HUES64 (cell line): ENCODE results near the gene SMYD1.

Experiments
- H3K27ac ChIP-seq: 2 replicates; pipeline ENCODE4 v1.7.0; 2013; ENCODE audit warnings: low read depth, low read length, inconsistent platforms
- H3K27me3 ChIP-seq: 2 replicates; pipeline ENCODE4 v1.6.1; 2013; ENCODE audit warnings: mild to moderate bottlenecking, low read length; ENCODE audit not compliant: insufficient read depth
- H3K36me3 ChIP-seq: 2 replicates; pipeline ENCODE4 v1.6.1; 2013; ENCODE audit warnings: mild to moderate bottlenecking, low read length; ENCODE audit not compliant: insufficient read depth
- H3K4me1 ChIP-seq: 2 replicates; pipeline ENCODE4 v1.6.1; 2013; ENCODE audit warnings: mild to moderate bottlenecking, low read length, moderate library complexity; ENCODE audit not compliant: insufficient read depth
- H3K4me3 ChIP-seq: 2 replicates; pipeline ENCODE4 v1.5.1; 2013; ENCODE audit warnings: mild to moderate bottlenecking, low read length, moderate library complexity
- H3K9ac ChIP-seq: 2 replicates; pipeline ENCODE4 v1.6.1; 2013; ENCODE audit warnings: mild to moderate bottlenecking, low read depth, low read length
- H3K9me3 ChIP-seq: 2 replicates; pipeline ENCODE4 v1.6.1; 2013; ENCODE audit warnings: low read depth, low read length; ENCODE audit not compliant: insufficient read depth
- WGBS: fragments of 150-250, 120-280 bp; methylation state at CpG from one replicate; pipeline ENCODE4 v1.1.7; 2013; ENCODE audit warnings: missing lambda C conversion rate; 5-methylcytosine and 5-hydroxymethylcytosine counted together

SMYD1 gene

DNA sequence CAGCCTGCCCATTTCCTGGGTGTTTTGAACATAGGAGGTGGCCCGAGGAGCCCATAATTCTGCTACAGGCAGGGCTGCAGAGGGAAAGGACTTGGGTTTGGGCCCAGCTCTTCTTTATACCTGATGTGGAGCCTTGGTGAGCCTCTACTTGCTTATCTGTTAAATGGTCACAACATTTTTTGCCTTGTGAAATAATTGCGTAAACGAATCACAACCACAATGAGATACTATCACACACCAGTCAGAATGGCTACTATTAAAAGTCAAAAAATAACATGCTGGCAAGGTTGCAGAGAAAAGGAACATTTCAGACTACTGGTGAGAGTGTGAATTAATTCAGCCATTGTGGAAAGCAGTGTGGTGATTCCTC is 64.4 kb downstream of the SMYD1 start:
- 94% methylated on average over 3 of the region's 3 CpGs for WGBS
- Histone ChIP-seq H3K9ac (no peak overlapping the region), H3K27ac (no peak overlapping the region), H3K4me1 (no peaks in the 10 kb centered on the region), H3K27me3 (no peaks in the 10 kb centered on the region), H3K9me3 (no peaks in the 10 kb centered on the region), H3K4me3 (no peak overlapping the region), H3K36me3 (no peaks in the 10 kb centered on the region)

DNA sequence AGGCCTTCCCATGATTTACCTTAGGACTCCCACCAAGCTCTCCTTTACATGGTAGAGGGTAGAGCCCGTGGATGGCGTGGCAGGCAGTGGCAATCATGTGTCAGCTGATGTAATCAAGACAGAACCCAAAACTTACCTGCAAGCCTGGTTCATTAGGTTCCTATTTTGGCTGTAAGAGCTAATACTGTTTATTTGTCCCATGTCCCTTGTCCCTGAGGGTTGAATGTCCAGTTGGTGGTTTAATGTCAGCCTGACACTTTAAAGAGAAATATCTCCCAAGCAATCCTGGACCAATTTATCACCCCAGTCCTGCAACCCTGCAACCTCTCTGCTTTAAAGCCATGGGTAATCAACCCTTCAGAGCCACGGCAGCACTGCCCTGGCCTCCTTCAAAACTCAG is 66.2 kb downstream of the SMYD1 start:
- no peaks in the 10 kb centered on the region for H3K27me3 ChIP-seq
- H3K9ac ChIP-seq: no peak overlapping the region
- H3K27ac ChIP-seq: no peak overlapping the region
- H3K4me3 ChIP-seq: no peak overlapping the region
- no peaks in the 10 kb centered on the region for H3K36me3 ChIP-seq
- no peaks in the 10 kb centered on the region for H3K9me3 ChIP-seq
- 97% methylated on average over 3 of the region's 3 CpGs for WGBS
- H3K4me1 ChIP-seq: no peaks in the 10 kb centered on the region

DNA sequence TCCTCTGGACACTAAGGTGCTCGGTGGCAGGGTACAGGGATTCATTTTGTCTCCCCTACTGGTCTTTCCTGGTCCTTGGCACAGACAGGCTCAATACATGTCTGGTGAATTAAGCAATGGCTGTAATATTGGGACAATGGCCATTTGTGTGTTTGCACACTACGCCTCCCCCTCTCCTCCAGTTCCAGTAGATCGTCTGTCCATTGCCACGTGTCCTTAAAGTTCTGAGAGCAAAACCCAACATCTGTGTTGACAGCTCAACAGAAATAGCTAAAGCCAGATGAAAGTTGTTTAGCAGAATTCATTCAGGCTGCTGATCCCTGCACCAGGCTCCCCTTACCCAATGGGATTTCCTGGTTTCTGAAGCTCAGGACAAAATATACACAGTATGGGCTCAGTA is 69.2 kb downstream of the SMYD1 start:
- Histone ChIP-seq H3K9ac (no peak overlapping the region), H3K36me3 (no peaks in the 10 kb centered on the region), H3K9me3 (no peaks in the 10 kb centered on the region), H3K27me3 (no peaks in the 10 kb centered on the region), H3K4me3 (no peak overlapping the region), H3K4me1 (no peaks in the 10 kb centered on the region), H3K27ac (no peak overlapping the region)
- WGBS: 92% methylated on average over 4 of the region's 4 CpGs

DNA sequence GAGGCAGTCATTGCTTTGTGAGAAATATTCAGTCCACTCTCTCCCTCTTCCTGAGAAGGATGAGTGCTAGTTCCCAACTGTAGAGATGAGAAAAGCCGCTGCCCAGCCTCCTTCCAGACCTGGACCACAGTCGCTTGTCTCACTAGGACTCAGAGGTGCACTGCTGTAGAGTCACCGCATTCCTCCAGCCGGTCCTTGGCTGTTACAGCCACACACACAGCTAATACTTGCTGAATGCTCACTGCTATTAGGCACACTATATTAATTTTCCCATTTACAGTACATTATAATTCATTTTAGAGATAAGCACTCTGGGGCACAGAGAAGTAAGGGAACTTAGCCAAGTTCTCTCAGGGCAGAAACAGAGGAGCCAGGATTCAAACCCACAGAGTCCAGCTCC is 70.2 kb downstream of the SMYD1 start:
- no peaks in the 10 kb centered on the region for H3K4me1 ChIP-seq

DNA sequence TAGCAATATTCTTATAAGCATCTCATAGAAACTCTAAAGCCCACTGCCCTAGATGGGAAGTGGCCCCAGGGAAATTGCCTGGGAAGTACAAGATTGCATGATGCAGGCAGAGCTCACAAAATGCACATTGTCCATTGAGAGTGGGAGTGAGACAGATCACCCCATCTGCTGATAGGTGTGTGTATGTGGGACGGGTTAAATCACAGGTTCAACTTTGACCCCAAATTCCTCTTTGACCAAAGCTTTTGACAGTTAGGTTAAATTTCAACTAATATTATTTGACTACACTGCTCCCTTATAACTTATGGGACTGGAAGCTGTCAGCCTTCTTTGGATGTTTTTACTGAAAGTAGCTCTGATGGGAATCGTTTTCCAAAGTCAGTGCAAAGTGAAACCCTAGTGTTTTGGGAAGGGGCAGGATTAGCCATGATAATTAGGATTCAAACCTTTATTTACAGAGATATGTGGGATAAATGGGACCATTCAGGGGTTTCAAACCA is 71.6 kb downstream of the SMYD1 start:
- Histone ChIP-seq H3K4me1 (no peaks in the 10 kb centered on the region), H3K9ac (no peak overlapping the region), H3K27ac (no peak overlapping the region), H3K36me3 (no peaks in the 10 kb centered on the region), H3K9me3 (no peaks in the 10 kb centered on the region), H3K27me3 (no peaks in the 10 kb centered on the region), H3K4me3 (no peak overlapping the region)
- 76% methylated on average over 1 of the region's 2 CpGs for WGBS

More for the DNA sequence above, 70.2 kb downstream of the SMYD1 start:
- Histone ChIP-seq H3K27me3 (no peaks in the 10 kb centered on the region), H3K9me3 (no peaks in the 10 kb centered on the region), H3K36me3 (no peaks in the 10 kb centered on the region), H3K4me3 (no peak overlapping the region), H3K27ac (no peak overlapping the region), H3K9ac (no peak overlapping the region)
- 90% methylated on average over 4 of the region's 4 CpGs for WGBS

DNA sequence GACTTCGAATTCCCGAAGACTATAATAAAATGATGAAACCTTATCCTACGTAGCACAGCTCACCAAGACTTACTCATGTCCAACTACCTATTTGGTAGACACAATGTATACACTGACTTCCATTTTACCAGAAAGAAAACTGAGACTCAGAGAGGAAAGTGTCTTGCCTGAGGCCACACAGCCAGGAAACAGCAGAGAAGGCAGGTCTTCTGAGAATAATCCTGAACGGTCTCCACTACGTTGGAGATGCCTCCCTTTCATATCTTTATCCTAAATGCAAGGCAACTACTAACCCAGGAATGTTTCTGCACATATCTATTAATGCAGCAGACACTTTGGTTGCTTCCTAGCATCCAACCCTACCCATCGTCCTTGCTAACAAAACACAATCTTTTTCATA is 72.2 kb downstream of the SMYD1 start:
- Histone ChIP-seq H3K9me3 (no peaks in the 10 kb centered on the region), H3K4me3 (no peak overlapping the region), H3K27me3 (no peaks in the 10 kb centered on the region), H3K4me1 (no peaks in the 10 kb centered on the region), H3K36me3 (no peaks in the 10 kb centered on the region), H3K9ac (no peak overlapping the region), H3K27ac (no peak overlapping the region)
- WGBS: 83% methylated on average over 6 of the region's 6 CpGs

DNA sequence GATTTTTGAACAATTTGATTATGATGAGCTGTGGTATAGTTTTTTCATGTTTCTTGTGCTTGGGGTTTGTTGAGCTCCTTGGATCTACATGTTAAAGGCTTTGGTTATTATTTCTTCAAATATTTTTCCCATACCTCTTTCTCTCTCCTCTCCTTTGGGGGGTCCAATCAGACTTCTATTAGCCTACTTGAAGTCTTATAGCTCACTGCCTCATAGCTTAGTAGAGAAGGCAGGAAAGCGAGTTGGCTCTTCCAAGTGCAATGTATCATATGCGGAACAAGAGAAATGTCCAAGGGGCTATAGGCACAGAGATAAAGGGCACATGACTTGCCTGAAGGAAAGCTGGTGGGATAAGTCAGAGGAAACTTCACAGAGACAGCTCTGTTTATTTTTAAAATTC is 74.3 kb downstream of the SMYD1 start:
- H3K4me1 ChIP-seq: no peaks in the 10 kb centered on the region
- WGBS: 95% methylated on average over 2 of the region's 2 CpGs
- H3K36me3 ChIP-seq: no peaks in the 10 kb centered on the region
- no peak overlapping the region for H3K9ac ChIP-seq
- no peaks in the 10 kb centered on the region for H3K27me3 ChIP-seq
- H3K4me3 ChIP-seq: no peak overlapping the region
- H3K27ac ChIP-seq: no peak overlapping the region
- H3K9me3 ChIP-seq: no peaks in the 10 kb centered on the region

DNA sequence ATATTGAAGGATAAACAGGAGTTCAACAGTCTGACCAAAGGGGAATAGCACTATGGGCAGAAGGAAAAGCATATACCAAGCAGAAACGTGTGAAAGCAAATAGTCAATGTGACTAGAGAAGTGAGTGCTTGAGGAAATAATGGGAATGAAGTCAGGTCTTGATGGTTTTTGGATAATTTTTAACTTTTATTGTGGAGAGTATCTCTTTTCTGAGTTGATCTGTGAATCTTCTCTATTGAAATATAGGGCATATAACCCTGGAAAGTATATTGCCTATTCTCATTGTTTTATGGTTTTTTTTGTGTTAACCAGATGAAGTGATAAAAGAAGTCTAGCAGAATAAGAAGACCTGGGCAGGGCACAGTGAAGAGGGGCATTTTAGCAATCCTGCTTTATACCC is 76.6 kb downstream of the SMYD1 start:
- Histone ChIP-seq H3K4me3 (no peak overlapping the region), H3K36me3 (no peaks in the 10 kb centered on the region), H3K27me3 (no peaks in the 10 kb centered on the region), H3K9ac (no peak overlapping the region), H3K4me1 (no peaks in the 10 kb centered on the region), H3K9me3 (peaks cover 7% of the 10 kb centered on the region; the same call in 1 of the 2 replicates), H3K27ac (no peak overlapping the region)
- 74% methylated on average over 1 of the region's 1 CpG for WGBS

DNA sequence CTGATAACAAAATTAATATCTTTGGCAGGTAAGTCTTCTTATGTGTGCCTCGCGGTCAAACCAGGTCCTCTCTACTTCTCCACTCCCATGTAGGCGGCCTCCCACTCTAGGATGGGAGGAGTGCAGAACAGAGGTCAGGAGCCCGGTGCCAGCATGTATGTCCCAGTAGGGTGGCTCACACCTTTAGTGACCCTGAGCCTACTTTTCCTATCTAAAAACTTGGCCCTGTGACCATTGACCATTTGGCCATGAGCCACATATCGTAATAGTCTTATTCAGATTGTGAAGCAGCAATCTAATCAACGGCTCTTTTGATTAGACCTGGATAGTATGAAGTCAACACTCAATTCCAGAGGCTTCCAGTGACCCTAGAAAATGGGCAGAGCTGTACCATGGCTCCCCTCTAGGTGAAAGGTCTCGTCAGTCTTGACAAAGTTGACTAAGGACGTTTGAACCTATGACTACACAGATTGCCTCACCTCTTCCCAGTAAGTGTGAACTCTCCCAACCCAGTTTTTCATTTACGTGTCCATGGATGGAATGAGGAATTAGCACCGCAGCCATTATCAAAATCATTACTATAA is 77.4 kb downstream of the SMYD1 start:
- WGBS: 90% methylated on average over 8 of the region's 10 CpGs
- Histone ChIP-seq H3K9ac (no peak overlapping the region), H3K27me3 (no peaks in the 10 kb centered on the region), H3K27ac (no peak overlapping the region), H3K4me1 (no peaks in the 10 kb centered on the region), H3K36me3 (no peaks in the 10 kb centered on the region), H3K4me3 (no peak overlapping the region), H3K9me3 (peaks cover 7% of the 10 kb centered on the region; the same call in 1 of the 2 replicates)

DNA sequence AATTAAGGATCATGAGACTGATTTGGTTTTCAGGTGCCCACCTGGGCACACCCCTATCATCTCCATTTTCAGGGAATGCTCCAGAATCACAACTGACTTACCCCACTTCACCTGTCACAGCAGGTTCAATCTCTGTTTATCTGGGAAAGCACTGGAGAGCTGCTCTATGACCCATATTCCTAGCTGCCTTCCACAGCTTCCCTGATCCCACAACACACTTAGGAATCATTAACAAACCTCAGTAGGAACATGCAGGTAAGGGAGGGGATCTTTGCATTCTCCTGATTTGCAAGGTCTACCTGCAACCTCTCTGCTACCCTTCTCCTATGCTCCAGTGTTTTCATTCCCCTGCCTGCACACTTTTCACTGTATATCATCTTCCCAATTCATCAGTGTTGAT is 79.0 kb downstream of the SMYD1 start:
- Histone ChIP-seq H3K4me3 (no peak overlapping the region), H3K36me3 (no peaks in the 10 kb centered on the region), H3K9me3 (peaks cover 7% of the 10 kb centered on the region; the same call in 1 of the 2 replicates), H3K27me3 (no peaks in the 10 kb centered on the region), H3K9ac (no peak overlapping the region), H3K4me1 (no peaks in the 10 kb centered on the region), H3K27ac (no peak overlapping the region)

DNA sequence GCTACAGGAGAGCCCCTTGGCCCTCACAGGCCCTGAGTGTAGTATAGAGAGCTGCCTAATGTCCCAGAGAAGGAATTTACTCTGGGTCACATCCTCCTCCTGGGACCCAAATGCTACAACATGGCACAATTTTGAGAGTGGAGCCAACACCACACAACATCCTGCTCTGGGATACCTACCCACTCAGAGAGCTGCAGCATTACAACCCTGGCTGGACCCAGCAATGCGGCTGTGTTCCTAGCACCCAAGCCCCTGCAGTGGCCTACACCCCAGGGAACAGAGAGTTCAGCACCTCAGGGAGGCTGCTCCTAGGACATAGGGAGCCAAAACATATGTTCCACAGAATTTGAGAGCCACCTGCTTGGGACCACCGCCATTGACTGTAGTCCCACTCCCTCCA is 79.5 kb downstream of the SMYD1 start:
- Histone ChIP-seq H3K36me3 (no peaks in the 10 kb centered on the region), H3K4me1 (no peaks in the 10 kb centered on the region), H3K27me3 (no peaks in the 10 kb centered on the region), H3K4me3 (no peak overlapping the region), H3K9me3 (peaks cover 7% of the 10 kb centered on the region; the same call in 1 of the 2 replicates), H3K27ac (no peak overlapping the region), H3K9ac (no peak overlapping the region)
- 94% methylated on average over 2 of the region's 2 CpGs for WGBS

DNA sequence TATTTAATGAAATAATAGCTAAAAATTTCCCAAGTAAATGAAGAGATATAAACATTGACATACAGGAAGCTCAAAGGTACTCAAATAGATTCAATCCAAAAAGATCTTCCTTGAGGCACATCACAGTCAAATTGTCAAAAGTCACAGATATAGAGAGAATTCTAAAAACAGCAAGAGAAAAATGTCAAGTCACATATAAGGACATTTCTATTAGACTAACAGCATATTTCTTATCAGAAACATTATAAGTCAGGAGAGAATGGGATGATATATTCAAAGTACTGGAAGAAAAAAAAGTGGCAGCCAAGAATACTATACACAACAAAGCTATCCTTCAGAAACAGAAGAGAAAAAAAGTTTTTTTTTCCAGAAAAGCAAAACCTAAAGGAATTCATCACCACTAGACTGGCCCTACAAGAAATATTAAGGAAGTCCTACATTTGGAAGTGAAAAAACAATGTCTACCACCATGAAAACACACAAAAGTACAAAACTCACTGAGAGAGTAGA is 81.4 kb downstream of the SMYD1 start:
- Histone ChIP-seq H3K4me3 (no peak overlapping the region), H3K27me3 (no peaks in the 10 kb centered on the region), H3K9me3 (peaks cover 13% of the 10 kb centered on the region; the same call in 1 of the 2 replicates), H3K36me3 (no peaks in the 10 kb centered on the region), H3K27ac (no peak overlapping the region), H3K4me1 (no peaks in the 10 kb centered on the region), H3K9ac (no peak overlapping the region)
